Mesendoderm (in vitro differentiated cells): ENCODE data around the gene LRCH1.

ENCODE experiments used
- DNase-seq: peaks from one replicate; pipeline ENCODE4 v3.0.0; 2013
- H2AK5ac ChIP-seq: 2 replicates; pipeline ENCODE4 v1.6.1; 2013; ENCODE audit warnings: low read length, inconsistent platforms
- H2BK120ac ChIP-seq: 2 replicates; pipeline ENCODE4 v1.6.1; 2013; ENCODE audit warnings: low read depth, mild to moderate bottlenecking, low read length, moderate library complexity, mixed read lengths
- H2BK15ac ChIP-seq: replicated peaks from 2 replicates; pipeline ENCODE4 v1.6.1; 2013; ENCODE audit warnings: low read depth, mild to moderate bottlenecking, moderate library complexity
- H2BK5ac ChIP-seq: 2 replicates; pipeline ENCODE4 v1.6.1; 2013; ENCODE audit warnings: low read length, inconsistent platforms
- H3K18ac ChIP-seq: 2 replicates; pipeline ENCODE4 v1.6.1; 2013; ENCODE audit warnings: mild to moderate bottlenecking, low read length, mixed read lengths
- H3K23ac ChIP-seq: one replicate; pipeline ENCODE4 v1.6.1; 2013; ENCODE audit warnings: low read length
- H3K27ac ChIP-seq: 2 replicates; pipeline ENCODE4 v1.5.1; 2013; ENCODE audit warnings: low read depth, mild to moderate bottlenecking, inconsistent platforms, low read length, moderate library complexity
- H3K27me3 ChIP-seq: 2 replicates; pipeline ENCODE4 v1.6.1; 2013; ENCODE audit warnings: low read length, control low read depth, mild to moderate bottlenecking, inconsistent platforms; ENCODE audit not compliant: insufficient read depth, poor library complexity
- H3K36me3 ChIP-seq: 2 replicates; pipeline ENCODE4 v1.6.1; 2013; ENCODE audit warnings: low read length, inconsistent platforms; ENCODE audit not compliant: control insufficient read depth, insufficient read depth
- H3K4ac ChIP-seq: one replicate; pipeline ENCODE4 v1.6.1; 2013; ENCODE audit warnings: low read depth, mild to moderate bottlenecking, low read length, moderate library complexity
- H3K4me1 ChIP-seq: 2 replicates; pipeline ENCODE4 v1.6.1; 2013; ENCODE audit warnings: low read depth, low read length, inconsistent platforms; ENCODE audit not compliant: control insufficient read depth
- H3K4me2 ChIP-seq: 2 replicates; pipeline ENCODE4 v1.6.1; 2013; ENCODE audit warnings: low read length
- H3K4me3 ChIP-seq: 2 replicates; pipeline ENCODE4 v1.5.1; 2013; ENCODE audit warnings: mild to moderate bottlenecking, low read length
- H3K56ac ChIP-seq: one replicate; pipeline ENCODE4 v1.6.1; 2013; ENCODE audit warnings: low read length
- H3K79me1 ChIP-seq: 2 replicates; pipeline ENCODE4 v1.6.1; 2013; ENCODE audit warnings: low read length, inconsistent platforms
- H3K79me2 ChIP-seq: 2 replicates; pipeline ENCODE4 v1.6.1; 2013; ENCODE audit warnings: mild to moderate bottlenecking, low read length; ENCODE audit not compliant: control insufficient read depth, insufficient read depth
- H3K9ac ChIP-seq: 2 replicates; pipeline ENCODE4 v1.6.1; 2013; ENCODE audit warnings: low read length, inconsistent platforms
- H4K5ac ChIP-seq: one replicate; pipeline ENCODE4 v1.6.1; 2013; ENCODE audit warnings: low read length
- H4K8ac ChIP-seq: one replicate; pipeline ENCODE4 v1.6.1; 2013; ENCODE audit warnings: low read depth, mild to moderate bottlenecking, control low read depth, low read length, moderate library complexity
- WGBS: extraction: QIAGEN DNeasy Blood & Tissue Kit; methylation state at CpG from one replicate; pipeline ENCODE4 v1.1.7; 2013; ENCODE audit warnings: low lambda C conversion rate, missing lambda C conversion rate; ENCODE audit not compliant: insufficient coverage; ENCODE audit errors: extremely low coverage; 5-methylcytosine and 5-hydroxymethylcytosine counted together

The LRCH1 gene

GRCh38 chr13:46712524-46712923, 159.6 kb downstream of the LRCH1 start:
- H2BK5ac ChIP-seq: no peak overlapping the region
- DNase-seq: peak; percentile 25
- H4K8ac ChIP-seq: no peak overlapping the region
- H3K18ac ChIP-seq: no peak overlapping the region
- no peak overlapping the region for H3K9ac ChIP-seq
- H3K23ac ChIP-seq: no peak overlapping the region
- H3K4me1 ChIP-seq: no peaks in the 10 kb centered on the region
- H3K27ac ChIP-seq: no peak overlapping the region
- H4K5ac ChIP-seq: no peak overlapping the region
- no peak overlapping the region for H2BK120ac ChIP-seq
- H3K4ac ChIP-seq: no peak overlapping the region
- H3K79me2 ChIP-seq: no peaks in the 10 kb centered on the region
- H2BK15ac ChIP-seq: no peak overlapping the region
- WGBS: no CpG with 5 or more reads among the region's 6 CpGs
- no peak overlapping the region for H3K56ac ChIP-seq
- H2AK5ac ChIP-seq: no peak overlapping the region
- H3K36me3 ChIP-seq: no peaks in the 10 kb centered on the region
- no peak overlapping the region for H3K4me2 ChIP-seq
- no peak overlapping the region for H3K4me3 ChIP-seq
- no peaks in the 10 kb centered on the region for H3K27me3 ChIP-seq
- H3K79me1 ChIP-seq: no peaks in the 10 kb centered on the region

GRCh38 chr13:46715363-46715762, 162.4 kb downstream of the LRCH1 start:
- no peak overlapping the region for H3K4me3 ChIP-seq
- DNase-seq: no peak
- no peak overlapping the region for H3K9ac ChIP-seq
- no peak overlapping the region for H2BK5ac ChIP-seq
- H2AK5ac ChIP-seq: no peak overlapping the region
- H2BK120ac ChIP-seq: no peak overlapping the region
- H3K79me2 ChIP-seq: no peaks in the 10 kb centered on the region
- no peak overlapping the region for H3K4ac ChIP-seq
- H3K56ac ChIP-seq: no peak overlapping the region
- H3K4me1 ChIP-seq: no peaks in the 10 kb centered on the region
- H3K36me3 ChIP-seq: no peaks in the 10 kb centered on the region
- WGBS: no CpG with 5 or more reads among the region's 3 CpGs
- H3K79me1 ChIP-seq: no peaks in the 10 kb centered on the region
- H4K8ac ChIP-seq: no peak overlapping the region
- H3K27ac ChIP-seq: no peak overlapping the region
- H3K18ac ChIP-seq: no peak overlapping the region
- no peak overlapping the region for H3K4me2 ChIP-seq
- no peak overlapping the region for H4K5ac ChIP-seq
- H3K23ac ChIP-seq: no peak overlapping the region
- H2BK15ac ChIP-seq: no peak overlapping the region
- no peaks in the 10 kb centered on the region for H3K27me3 ChIP-seq

GRCh38 chr13:46716821-46717220, 163.9 kb downstream of the LRCH1 start:
- Histone ChIP-seq H3K79me2 (no peaks in the 10 kb centered on the region), H2AK5ac (no peak overlapping the region), H2BK5ac (no peak overlapping the region), H3K4ac (no peak overlapping the region), H4K5ac (no peak overlapping the region), H2BK120ac (no peak overlapping the region), H3K27me3 (no peaks in the 10 kb centered on the region), H3K27ac (no peak overlapping the region), H3K23ac (no peak overlapping the region), H2BK15ac (no peak overlapping the region), H3K56ac (no peak overlapping the region), H3K4me3 (no peak overlapping the region), H3K18ac (no peak overlapping the region), H3K4me2 (no peak overlapping the region), H4K8ac (no peak overlapping the region), H3K36me3 (no peaks in the 10 kb centered on the region), H3K9ac (no peak overlapping the region), H3K79me1 (no peaks in the 10 kb centered on the region), H3K4me1 (no peaks in the 10 kb centered on the region)
- no CpG with 5 or more reads among the region's 1 CpG for WGBS
- DNase-seq: no peak

GRCh38 chr13:46717275-46717674, 164.3 kb downstream of the LRCH1 start:
- DNase-seq: no peak
- Histone ChIP-seq H3K4me1 (no peaks in the 10 kb centered on the region), H3K4ac (no peak overlapping the region), H2AK5ac (no peak overlapping the region), H3K9ac (no peak overlapping the region), H3K36me3 (no peaks in the 10 kb centered on the region), H3K18ac (no peak overlapping the region), H2BK15ac (no peak overlapping the region), H3K27me3 (no peaks in the 10 kb centered on the region), H3K27ac (no peak overlapping the region), H4K8ac (no peak overlapping the region), H3K79me1 (no peaks in the 10 kb centered on the region), H3K4me2 (no peak overlapping the region), H3K4me3 (no peak overlapping the region), H2BK5ac (no peak overlapping the region), H3K79me2 (no peaks in the 10 kb centered on the region), H3K56ac (no peak overlapping the region), H4K5ac (no peak overlapping the region), H2BK120ac (no peak overlapping the region), H3K23ac (no peak overlapping the region)
- no CpG with 5 or more reads among the region's 4 CpGs for WGBS

GRCh38 chr13:46717856-46718255, 164.9 kb downstream of the LRCH1 start:
- Histone ChIP-seq H2AK5ac (no peak overlapping the region), H3K36me3 (no peaks in the 10 kb centered on the region), H3K79me1 (no peaks in the 10 kb centered on the region), H3K9ac (no peak overlapping the region), H3K23ac (no peak overlapping the region), H3K27ac (no peak overlapping the region), H3K4me2 (no peak overlapping the region), H2BK120ac (no peak overlapping the region), H4K5ac (no peak overlapping the region), H3K27me3 (no peaks in the 10 kb centered on the region), H3K79me2 (no peaks in the 10 kb centered on the region), H3K4me3 (no peak overlapping the region), H3K4me1 (no peaks in the 10 kb centered on the region), H4K8ac (no peak overlapping the region), H3K4ac (no peak overlapping the region), H2BK15ac (no peak overlapping the region), H3K18ac (no peak overlapping the region), H2BK5ac (no peak overlapping the region), H3K56ac (no peak overlapping the region)
- WGBS: no CpG with 5 or more reads among the region's 2 CpGs
- no peak for DNase-seq

GRCh38 chr13:46720189-46720588, 167.2 kb downstream of the LRCH1 start:
- Histone ChIP-seq H2BK5ac (no peak overlapping the region), H4K5ac (no peak overlapping the region), H3K4me1 (no peaks in the 10 kb centered on the region), H3K79me1 (no peaks in the 10 kb centered on the region), H3K56ac (no peak overlapping the region), H3K23ac (no peak overlapping the region), H4K8ac (no peak overlapping the region), H3K27ac (no peak overlapping the region), H3K18ac (no peak overlapping the region), H3K79me2 (no peaks in the 10 kb centered on the region), H3K4ac (no peak overlapping the region), H2BK15ac (no peak overlapping the region), H3K4me2 (no peak overlapping the region), H3K9ac (no peak overlapping the region), H3K4me3 (no peak overlapping the region), H2AK5ac (no peak overlapping the region), H3K27me3 (no peaks in the 10 kb centered on the region), H2BK120ac (no peak overlapping the region), H3K36me3 (no peaks in the 10 kb centered on the region)
- no peak for DNase-seq
- WGBS: no CpG with 5 or more reads among the region's 8 CpGs
